GM18508 (cell line): ENCODE results near the gene CDK16.

Source experiments
- ATAC-seq: cut with Tn5 transposase; IDR thresholded peaks from one replicate; pipeline ENCODE4 v1.9.1; 2021; ENCODE audit warnings: moderate number of reproducible peaks; ENCODE audit not compliant: insufficient read depth, unreplicated experiment

The CDK16 gene

GRCh38 chrX:47184486-47184885 lies 34.0 kb upstream of the CDK16 start:
- ATAC-seq, result no peak

- no peak for ATAC-seq
Observed at GRCh38 chrX:47185241-47185640, 33.2 kb upstream of the CDK16 start.

- ATAC-seq, result no peak
Observed at GRCh38 chrX:47186096-47186740, 32.3 kb upstream of the CDK16 start.

- ATAC-seq, result no peak
Observed at GRCh38 chrX:47187106-47187677, 31.3 kb upstream of the CDK16 start.

- no peak for ATAC-seq
Observed at GRCh38 chrX:47189906-47190305, 28.6 kb upstream of the CDK16 start.

GRCh38 chrX:47190445-47191269 lies 27.8 kb upstream of the CDK16 start:
- ATAC-seq, result peak; percentile 24

- no peak for ATAC-seq
Observed at GRCh38 chrX:47191331-47191730, 27.1 kb upstream of the CDK16 start.

GRCh38 chrX:47191806-47192401 lies 26.6 kb upstream of the CDK16 start:
- ATAC-seq, result no peak

GRCh38 chrX:47193475-47194193 lies 24.8 kb upstream of the CDK16 start, which contains the start of gene UBA1:
Gene UBA1 (plus strand): TSS chrX:47193829. CDS start chrX:47198803, 4,974 bp downstream.
- ATAC-seq, result peak; percentile 67

- ATAC-seq, result no peak
Observed at GRCh38 chrX:47194194-47194787, 24.2 kb upstream of the CDK16 start.

GRCh38 chrX:47196098-47196497 lies 22.4 kb upstream of the CDK16 start:
- ATAC-seq, result no peak

GRCh38 chrX:47197526-47197925 lies 21.0 kb upstream of the CDK16 start:
- no peak for ATAC-seq

- no peak for ATAC-seq
Observed at GRCh38 chrX:47198026-47198686, 20.3 kb upstream of the CDK16 start.

GRCh38 chrX:47198687-47199080 lies 19.8 kb upstream of the CDK16 start:
- ATAC-seq, result no peak

GRCh38 chrX:47199286-47199685 lies 19.2 kb upstream of the CDK16 start:
- ATAC-seq, result no peak

GRCh38 chrX:47200385-47201150 lies 17.9 kb upstream of the CDK16 start:
- no peak for ATAC-seq

GRCh38 chrX:47201345-47201944 lies 17.0 kb upstream of the CDK16 start:
- ATAC-seq, result no peak

- ATAC-seq, result no peak
Observed at GRCh38 chrX:47202316-47202715, 16.2 kb upstream of the CDK16 start.
